Stimulated activated CD4-positive, alpha-beta T cell treated with anti-CD3 and anti-CD28 coated beads, Interleukin-4, amount 100 ng/mL, for 1 hour (primary cell): ENCODE measurements around the gene NHSL2.

Experiments used
- DNase-seq: peaks from one replicate; pipeline ENCODE4 v3.0.0-alpha.2; 2020

NHSL2 gene

GRCh38 chrX:72021975-72022374 lies 111.3 kb downstream of the NHSL2 start:
- DNase-seq: peak; percentile 28

GRCh38 chrX:72023071-72023470 lies 112.4 kb downstream of the NHSL2 start:
- no peak for DNase-seq

GRCh38 chrX:72025236-72025770 lies 114.7 kb downstream of the NHSL2 start:
- DNase-seq: no peak

GRCh38 chrX:72026341-72027023 lies 115.8 kb downstream of the NHSL2 start:
- DNase-seq: no peak

- DNase-seq: no peak
Measured at GRCh38 chrX:72027024-72027913, 116.6 kb downstream of the NHSL2 start.

- no peak for DNase-seq
Measured at GRCh38 chrX:72027914-72028307, 117.3 kb downstream of the NHSL2 start.

- DNase-seq: no peak
Measured at GRCh38 chrX:72028701-72029470, 118.2 kb downstream of the NHSL2 start.

GRCh38 chrX:72029483-72030411 lies 119.1 kb downstream of the NHSL2 start:
- DNase-seq: no peak

GRCh38 chrX:72030431-72030830 lies 119.8 kb downstream of the NHSL2 start:
- no peak for DNase-seq

GRCh38 chrX:72031118-72031517 lies 120.5 kb downstream of the NHSL2 start:
- no peak for DNase-seq

GRCh38 chrX:72031634-72032033 lies 121.0 kb downstream of the NHSL2 start:
- DNase-seq: no peak

- no peak for DNase-seq
Measured at GRCh38 chrX:72037601-72038000, 127.0 kb downstream of the NHSL2 start.

GRCh38 chrX:72038016-72038415 lies 127.4 kb downstream of the NHSL2 start:
- no peak for DNase-seq

- no peak for DNase-seq
Measured at GRCh38 chrX:72038868-72039267, 128.2 kb downstream of the NHSL2 start.

- no peak for DNase-seq
Measured at GRCh38 chrX:72040506-72040905, 129.9 kb downstream of the NHSL2 start.

- DNase-seq: no peak
Measured at GRCh38 chrX:72041176-72041575, 130.5 kb downstream of the NHSL2 start.

- no peak for DNase-seq
Measured at GRCh38 chrX:72041871-72042851, 131.5 kb downstream of the NHSL2 start.

- no peak for DNase-seq
Measured at GRCh38 chrX:72042852-72043248, 132.2 kb downstream of the NHSL2 start.

GRCh38 chrX:72043636-72044035 lies 133.0 kb downstream of the NHSL2 start:
- no peak for DNase-seq

GRCh38 chrX:72045141-72045540 lies 134.5 kb downstream of the NHSL2 start:
- no peak for DNase-seq
